Muscle of leg (tissue), 11 donors: Measurements from ENCODE around the gene ALG11. TPM values are rescaled to one million over a fixed set of nuclear protein-coding genes. Genes with fewer than 3 reads are reported as not detected.
A peak's percentile ranks its signal among the peaks of the same experiment; 100 is the strongest.
"Not testable (repeated sequence)": the region's sequence is repeated elsewhere in the genome, so short reads cannot be mapped to it uniquely, and the experiment has no call there.

Experiments
- DNase-seq: peaks from one replicate; pipeline ENCODE4 v3.0.0; 2013
- H3K27ac ChIP-seq: one replicate; pipeline ENCODE4 v1.5.1; 2013; ENCODE audit warnings: mild to moderate bottlenecking, low read length, control low read depth
- H3K27me3 ChIP-seq: one replicate; pipeline ENCODE4 v1.6.1; 2013; ENCODE audit warnings: low read length; ENCODE audit not compliant: control insufficient read depth, insufficient read depth
- H3K36me3 ChIP-seq: one replicate; pipeline ENCODE4 v1.6.1; 2013; ENCODE audit warnings: low read length; ENCODE audit not compliant: control insufficient read depth, insufficient read depth
- H3K4me1 ChIP-seq: one replicate; pipeline ENCODE4 v1.6.1; 2013; ENCODE audit warnings: low read length; ENCODE audit not compliant: control insufficient read depth, insufficient read depth
- H3K4me3 ChIP-seq: one replicate; pipeline ENCODE4 v1.5.1; 2013; ENCODE audit warnings: low read length, control low read depth
- H3K9me3 ChIP-seq: replicated peaks from 2 replicates; pipeline ENCODE4 v1.6.1; 2013; ENCODE audit warnings: low read depth, low read length; ENCODE audit not compliant: control insufficient read depth
- WGBS: methylation state at CpG from one replicate; pipeline ENCODE4 v1.1.5; 2013; ENCODE audit warnings: missing lambda C conversion rate; ENCODE audit not compliant: insufficient coverage; 5-methylcytosine and 5-hydroxymethylcytosine counted together
- polyA plus RNA-seq, 8 donors: library from polyadenylated mRNA; unstranded; fragments of 120-200 nt; gene quantifications; one replicate each; pipeline versions ENCODE4 v1.2.1 to v1.2.3, GENCODE V29; 2013; ENCODE audit warnings: inconsistent platforms in 1 of 8, low replicate concordance in 1 of 8; ENCODE audit not compliant: insufficient read length in 8 of 8, insufficient read depth in 1 of 8
- total RNA-seq: library from RNA; stranded (reverse); fragments of 120-200 nt; gene quantifications from one replicate; pipeline ENCODE4 v1.2.4, GENCODE V29; 2013

ALG11 gene
- total and polyA plus RNA-seq, 9 donors = 11.7 to 24.1 (median 19.9) TPM

DNA sequence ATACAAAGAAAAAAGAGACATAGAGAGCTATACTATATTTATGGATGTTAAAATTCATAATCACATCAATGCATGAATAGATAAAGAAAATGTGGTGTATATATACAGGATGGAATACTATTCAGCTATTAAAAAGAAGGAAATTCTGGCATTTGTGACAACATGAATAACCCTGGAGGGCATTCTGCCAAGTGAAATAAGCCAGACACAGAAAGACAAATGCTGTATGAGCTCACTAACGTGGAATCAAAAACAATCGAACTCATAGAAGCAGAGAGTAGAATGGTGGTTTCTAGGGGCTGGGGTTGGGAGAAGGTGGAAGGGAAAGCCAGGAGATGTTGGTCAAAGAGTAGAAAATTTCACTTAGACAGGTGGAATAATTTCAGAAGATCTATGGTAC is 36.3 kb downstream of the ALG11 start:
- no peaks in the 10 kb centered on the region for H3K27me3 ChIP-seq
- no peak overlapping the region for H3K4me3 ChIP-seq
- WGBS = 85% methylated on average over 2 of the region's 2 CpGs
- H3K36me3 ChIP-seq = no peaks in the 10 kb centered on the region
- no peak for DNase-seq
- H3K4me1 ChIP-seq = no peaks in the 10 kb centered on the region
- H3K9me3 ChIP-seq = no peaks in the 10 kb centered on the region
- H3K27ac ChIP-seq = no peak overlapping the region

DNA sequence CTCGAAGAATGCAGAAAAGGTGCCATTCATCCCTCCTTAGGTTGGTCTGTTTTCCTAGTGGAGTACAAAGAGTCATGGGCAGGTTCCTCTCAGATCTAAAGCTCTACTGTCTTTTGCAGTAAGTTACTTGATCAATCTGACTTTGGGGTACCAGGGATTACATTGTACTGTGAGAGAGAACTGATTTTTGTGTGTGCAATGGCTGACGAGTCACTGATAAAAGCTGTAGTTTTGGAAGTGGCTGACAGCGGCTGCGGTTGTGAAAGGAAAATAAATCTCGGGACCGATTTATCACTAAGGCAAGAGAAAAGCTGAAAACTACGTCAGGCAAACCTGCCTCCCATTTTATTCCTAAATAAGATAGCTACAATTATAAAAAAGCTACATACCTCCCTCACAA is 39.2 kb downstream of the ALG11 start:
- no peak for DNase-seq
- H3K36me3 ChIP-seq = no peaks in the 10 kb centered on the region
- H3K4me3 ChIP-seq = no peak overlapping the region
- H3K4me1 ChIP-seq = no peaks in the 10 kb centered on the region
- no peak overlapping the region for H3K27ac ChIP-seq
- no peaks in the 10 kb centered on the region for H3K27me3 ChIP-seq
- WGBS = no CpG with 5 or more reads among the region's 7 CpGs
- no peaks in the 10 kb centered on the region for H3K9me3 ChIP-seq

DNA sequence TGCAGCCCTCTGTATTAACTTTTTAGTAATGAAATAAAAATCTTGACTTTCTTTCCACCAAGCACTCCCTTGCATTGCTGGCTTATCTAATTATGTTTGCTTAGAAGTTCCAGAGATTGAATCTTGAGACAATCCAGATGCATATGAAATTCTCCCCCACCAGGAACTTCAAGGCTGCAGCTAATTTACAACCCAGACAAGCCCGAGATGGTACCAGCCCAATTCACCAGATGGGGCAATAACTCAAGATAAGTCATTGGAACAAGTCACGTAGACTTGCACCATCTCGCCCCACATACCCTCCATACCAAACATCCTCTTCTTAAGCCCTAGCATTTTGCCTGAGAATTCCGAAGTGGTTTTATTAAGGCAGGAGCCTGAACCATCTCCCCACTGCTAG is 41.3 kb downstream of the ALG11 start:
- Histone ChIP-seq H3K36me3 (no peaks in the 10 kb centered on the region), H3K27me3 (no peaks in the 10 kb centered on the region), H3K4me1 (no peaks in the 10 kb centered on the region), H3K4me3 (no peak overlapping the region), H3K9me3 (no peaks in the 10 kb centered on the region), H3K27ac (no peak overlapping the region)
- DNase-seq = no peak
- 29% methylated on average over 3 of the region's 4 CpGs for WGBS

DNA sequence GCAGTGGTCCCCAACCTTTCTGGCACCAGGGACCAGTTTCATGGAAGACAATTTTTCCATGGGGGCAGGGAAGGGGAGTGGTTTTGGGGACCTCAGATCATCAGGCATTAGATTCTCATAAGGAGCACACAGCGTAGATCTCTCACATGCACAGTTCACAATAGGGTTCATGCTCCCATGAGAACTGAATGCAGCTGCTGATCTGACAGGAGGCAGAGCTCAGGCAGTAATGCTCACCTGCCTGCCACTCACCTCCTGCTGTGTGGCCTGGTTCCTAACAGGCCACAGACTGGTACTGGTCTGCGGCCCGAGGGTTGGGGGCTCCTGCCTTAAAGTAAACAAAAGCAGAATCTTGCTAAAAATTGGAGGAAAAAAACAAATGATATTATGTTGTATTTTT is 48.9 kb downstream of the ALG11 start:
- H3K4me1 ChIP-seq, H3K27me3 ChIP-seq, DNase-seq, H3K4me3 ChIP-seq, H3K9me3 ChIP-seq, H3K36me3 ChIP-seq: not testable (repeated sequence)
- no CpG with 5 or more reads among the region's 3 CpGs for WGBS
- peak overlapping the region; percentile 21 for H3K27ac ChIP-seq

DNA sequence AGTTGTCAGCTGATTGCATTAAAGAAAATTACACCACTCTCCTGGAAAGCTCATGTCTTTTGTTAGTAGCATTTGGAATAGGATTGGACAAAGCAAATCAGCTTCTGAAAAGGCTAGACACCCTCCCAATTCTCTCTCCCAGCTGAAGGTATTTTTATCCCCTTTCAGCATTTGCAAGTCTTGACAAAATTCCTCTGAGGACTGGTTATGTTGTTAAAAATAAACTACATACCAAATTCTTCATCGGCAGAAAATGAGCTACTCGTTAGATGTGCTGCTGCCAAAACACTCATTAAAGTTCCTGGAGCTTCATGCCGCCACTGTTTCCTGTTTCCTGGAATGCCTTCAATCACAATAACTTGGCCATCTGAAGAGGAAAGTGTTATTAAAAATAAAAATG is 49.4 kb downstream of the ALG11 start:
- peak overlapping the region; percentile 21 for H3K27ac ChIP-seq
- no peak overlapping the region for H3K4me3 ChIP-seq

DNA sequence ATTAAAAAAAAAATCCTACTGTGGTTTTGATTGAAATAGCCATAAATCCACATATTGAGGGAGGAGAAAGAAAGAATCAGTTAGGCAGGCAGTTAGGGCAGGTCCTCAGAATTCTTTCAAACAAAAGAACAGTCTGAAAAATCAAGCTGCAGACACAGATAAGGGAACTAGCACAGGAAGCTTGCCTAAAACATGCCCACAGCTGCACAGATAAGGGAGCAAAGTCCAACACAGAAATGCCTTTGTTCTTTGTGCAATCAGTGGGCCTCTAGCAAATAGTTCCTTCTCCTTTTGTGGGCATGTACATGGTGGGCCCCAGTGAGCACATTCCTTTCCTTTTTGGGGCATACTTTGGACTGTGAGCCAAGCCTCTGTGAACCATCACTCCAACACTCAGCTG is 55.0 kb downstream of the ALG11 start:
- no peak for DNase-seq
- H3K9me3 ChIP-seq = peaks cover 21% of the 10 kb centered on the region
- H3K27ac ChIP-seq = no peak overlapping the region
- no peaks in the 10 kb centered on the region for H3K27me3 ChIP-seq
- H3K4me3 ChIP-seq = no peak overlapping the region
- H3K36me3 ChIP-seq = no peaks in the 10 kb centered on the region
- no peaks in the 10 kb centered on the region for H3K4me1 ChIP-seq

More for the DNA sequence above, 49.4 kb downstream of the ALG11 start:
- Histone ChIP-seq H3K9me3 (peaks cover 9% of the 10 kb centered on the region), H3K36me3 (no peaks in the 10 kb centered on the region), H3K4me1 (no peaks in the 10 kb centered on the region), H3K27me3 (no peaks in the 10 kb centered on the region)
- no CpG with 5 or more reads among the region's 3 CpGs for WGBS
- peak; percentile 52 for DNase-seq

DNA sequence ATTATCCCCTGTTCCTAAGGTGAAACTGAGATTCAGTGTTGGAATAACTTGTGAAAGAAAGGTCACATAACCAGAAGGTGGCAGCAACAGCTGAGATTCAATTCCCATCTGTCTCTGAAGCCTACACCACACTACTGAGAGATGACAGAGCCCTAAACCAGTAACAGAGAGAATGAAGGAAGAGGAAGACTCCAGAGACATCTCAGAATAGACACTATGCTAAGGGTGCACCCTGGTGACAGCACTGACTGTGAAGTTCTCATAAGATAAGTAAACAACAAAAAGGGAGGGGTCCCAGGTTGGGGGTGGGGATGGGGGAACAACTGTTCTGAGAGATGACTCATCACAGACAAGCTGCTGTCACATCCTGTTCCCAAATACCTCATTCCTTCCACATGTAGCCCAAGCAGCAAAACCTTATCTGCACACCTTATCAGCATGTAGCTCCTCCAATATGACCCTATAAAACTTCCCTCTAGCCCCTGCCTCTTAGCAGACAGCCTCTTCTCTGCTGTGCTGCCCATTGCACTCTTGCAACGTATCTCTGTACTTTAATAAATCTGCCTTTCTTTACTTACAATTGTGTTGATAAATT is 58.8 kb downstream of the ALG11 start:
- H3K9me3 ChIP-seq = peaks cover 14% of the 10 kb centered on the region
- no CpG with 5 or more reads among the region's 1 CpG for WGBS
- no peaks in the 10 kb centered on the region for H3K27me3 ChIP-seq
- DNase-seq = peak; percentile 7
- H3K36me3 ChIP-seq = no peaks in the 10 kb centered on the region
- H3K27ac ChIP-seq = no peak overlapping the region
- H3K4me1 ChIP-seq = no peaks in the 10 kb centered on the region
- H3K4me3 ChIP-seq = no peak overlapping the region

Other genes with a start within 250 kb of the ALG11 start
- 9.4 TPM for gene DHRS12, start 208.2 kb upstream of the ALG11 start, total RNA-seq
- gene DHRS12, start 208.2 kb upstream of the ALG11 start, polyA plus RNA-seq = 10 to 100 TPM in 7 of 8 donors, 1 to 10 TPM in 1; 9.7 to 16.2 (median 12.3) TPM
- 0.09 TPM for gene TMEM272, start 167.2 kb upstream of the ALG11 start, total RNA-seq
- gene TMEM272, start 167.2 kb upstream of the ALG11 start, polyA plus RNA-seq = under 1 TPM; 0.08 to 0.50 (median 0.16) TPM
- not detected for gene CCDC70, start 150.4 kb upstream of the ALG11 start, total RNA-seq
- not detected for gene CCDC70, start 150.4 kb upstream of the ALG11 start, polyA plus RNA-seq
- gene ATP7B, start 948 bp upstream of the ALG11 start, total RNA-seq = 5.4 TPM
- 1 to 10 TPM; 5.1 to 8.6 (median 7.5) TPM for gene ATP7B, start 948 bp upstream of the ALG11 start, polyA plus RNA-seq
- 16.9 TPM for gene UTP14C, start 12.3 kb downstream of the ALG11 start, total RNA-seq
- gene UTP14C, start 12.3 kb downstream of the ALG11 start, polyA plus RNA-seq = 10 to 100 TPM; 15.5 to 24.2 (median 20.8) TPM
- gene NEK5, start 116.7 kb downstream of the ALG11 start, total RNA-seq = 0.44 TPM
- 1 to 10 TPM in 1 of 8 donors, under 1 TPM in 7; 0.34 to 1.1 (median 0.69) TPM for gene NEK5, start 116.7 kb downstream of the ALG11 start, polyA plus RNA-seq
- gene NEK3, start 147.2 kb downstream of the ALG11 start, total RNA-seq = 17.0 TPM
- gene NEK3, start 147.2 kb downstream of the ALG11 start, polyA plus RNA-seq = 10 to 100 TPM in 6 of 8 donors, 1 to 10 TPM in 2; 8.4 to 22.4 (median 19.2) TPM